HG02610 (cell line): Measurements from ENCODE around the gene OPCML.

Experiments
- ATAC-seq: cut with Tn5 transposase; IDR thresholded peaks from one replicate; pipeline ENCODE4 v1.9.1; 2021; ENCODE audit warnings: mild to moderate bottlenecking, moderate library complexity; ENCODE audit not compliant: unreplicated experiment

Gene OPCML

GRCh38 chr11:132961453-132961852 is 570.8 kb downstream of the OPCML start:
- no peak for ATAC-seq

- no peak for ATAC-seq
Measured at GRCh38 chr11:132960273-132961078, 571.8 kb downstream of the OPCML start.

GRCh38 chr11:132959693-132960092 is 572.6 kb downstream of the OPCML start:
- no peak for ATAC-seq

- ATAC-seq, result no peak
Measured at GRCh38 chr11:132957881-132958280, 574.4 kb downstream of the OPCML start.

GRCh38 chr11:132948252-132948651 is 584.0 kb downstream of the OPCML start:
- ATAC-seq, result no peak

GRCh38 chr11:132944569-132944944 is 587.7 kb downstream of the OPCML start:
- ATAC-seq, result no peak

GRCh38 chr11:132943706-132944568 is 588.4 kb downstream of the OPCML start:
- ATAC-seq, result no peak

GRCh38 chr11:132943357-132943705 is 589.0 kb downstream of the OPCML start:
- no peak for ATAC-seq

GRCh38 chr11:132942611-132943356 is 589.5 kb downstream of the OPCML start:
- no peak for ATAC-seq

GRCh38 chr11:132941761-132942160 is 590.5 kb downstream of the OPCML start:
- ATAC-seq, result no peak

GRCh38 chr11:132941024-132941646 is 591.2 kb downstream of the OPCML start:
- ATAC-seq, result no peak

GRCh38 chr11:132937016-132937415 is 595.3 kb downstream of the OPCML start:
- ATAC-seq, result no peak

GRCh38 chr11:132935383-132935782 is 596.9 kb downstream of the OPCML start:
- no peak for ATAC-seq

GRCh38 chr11:132933703-132934102 is 598.6 kb downstream of the OPCML start:
- no peak for ATAC-seq

- ATAC-seq, result no peak
Measured at GRCh38 chr11:132925825-132926469, 606.4 kb downstream of the OPCML start.

GRCh38 chr11:132921597-132921996 is 610.7 kb downstream of the OPCML start:
- ATAC-seq, result no peak

- no peak for ATAC-seq
Measured at GRCh38 chr11:132920451-132921096, 611.7 kb downstream of the OPCML start.

- ATAC-seq, result no peak
Measured at GRCh38 chr11:132914600-132914999, 617.7 kb downstream of the OPCML start.

- ATAC-seq, result no peak
Measured at GRCh38 chr11:132913886-132914285, 618.4 kb downstream of the OPCML start.

- ATAC-seq, result no peak
Measured at GRCh38 chr11:132913295-132913694, 619.0 kb downstream of the OPCML start.
